Measurements from ENCODE around the gene R3HDML.
A peak's percentile ranks its signal among the peaks of the same experiment; 100 is the strongest.

R3HDML gene

GRCh38 chr20:44301285-44301684 is 35.6 kb upstream of the R3HDML start:
- no peak for DNase-seq (ENCODE audit: low read depth in 2 of 2)
- H3K4me3 ChIP-seq (replicated peaks in 1 of 2; ENCODE audit: low read depth in 2 of 2, low read length in 2 of 2), result no peak overlapping the region
- no peak for TF ChIP-seq CTCF (IDR thresholded peaks at IDR 0.05; ENCODE audit: low read depth, low read length)

- H3K4me3 ChIP-seq (replicated peaks in 1 of 2; ENCODE audit: low read depth in 2 of 2, low read length in 2 of 2), result no peak overlapping the region
- DNase-seq (ENCODE audit: low read depth in 2 of 2), result no peak
- TF ChIP-seq CTCF (IDR thresholded peaks at IDR 0.05; ENCODE audit: low read depth, low read length), result no peak
Measured at GRCh38 chr20:44302026-44302669, 34.7 kb upstream of the R3HDML start.

- H3K4me3 ChIP-seq (replicated peaks in 1 of 2; ENCODE audit: low read depth in 2 of 2, low read length in 2 of 2), result no peak overlapping the region
- DNase-seq (ENCODE audit: low read depth in 2 of 2), result no peak
- TF ChIP-seq CTCF (IDR thresholded peaks at IDR 0.05; ENCODE audit: low read depth, low read length), result no peak
Measured at GRCh38 chr20:44302736-44303135, 34.1 kb upstream of the R3HDML start.

- TF ChIP-seq CTCF (IDR thresholded peaks at IDR 0.05; ENCODE audit: low read depth, low read length), result no peak
- H3K4me3 ChIP-seq (replicated peaks in 1 of 2; ENCODE audit: low read depth in 2 of 2, low read length in 2 of 2), result no peak overlapping the region
- no peak for DNase-seq (ENCODE audit: low read depth in 2 of 2)
Measured at GRCh38 chr20:44304383-44304782, 32.5 kb upstream of the R3HDML start.

- DNase-seq (ENCODE audit: low read depth in 2 of 2), result no peak
- H3K4me3 ChIP-seq (replicated peaks in 1 of 2; ENCODE audit: low read depth in 2 of 2, low read length in 2 of 2), result no peak overlapping the region
- no peak for TF ChIP-seq CTCF (IDR thresholded peaks at IDR 0.05; ENCODE audit: low read depth, low read length)
Measured at GRCh38 chr20:44306927-44307326, 29.9 kb upstream of the R3HDML start.

GRCh38 chr20:44309763-44310663 is 26.8 kb upstream of the R3HDML start:
- no peak for TF ChIP-seq CTCF (IDR thresholded peaks at IDR 0.05; ENCODE audit: low read depth, low read length)
- H3K4me3 ChIP-seq (replicated peaks in 1 of 2; ENCODE audit: low read depth in 2 of 2, low read length in 2 of 2), result peak overlapping the region; percentile 99
- peak; percentile 76 to 81 for DNase-seq (ENCODE audit: low read depth in 2 of 2)

All from cardiac fibroblast (primary cell).